Neural progenitor cell (in vitro differentiated cells): ENCODE data around the gene JAKMIP2. TPM values are rescaled to one million over a fixed set of nuclear protein-coding genes. Genes with fewer than 3 reads are reported as not detected.

Experiments used
- DNase-seq: peaks from one replicate; pipeline ENCODE4 v3.0.0-alpha.2; 2016; ENCODE audit warnings: low spot score
- H2AFZ ChIP-seq: fragments of 200-600 bp; sonication (generic); replicated peaks from 2 replicates; pipeline ENCODE4 v1.6.1; 2016; ENCODE audit warnings: antibody characterized with exemption
- H3F3A ChIP-seq: fragments of 200-600 bp; sonication (generic); 2 replicates; pipeline ENCODE4 v1.6.1; 2016; ENCODE audit warnings: antibody characterized with exemption, low read depth
- H3K27ac ChIP-seq: fragments of 200-600 bp; sonication (generic); 2 replicates; pipeline ENCODE4 v1.5.1; 2016; ENCODE audit warnings: mild to moderate bottlenecking
- H3K27me3 ChIP-seq: fragments of 200-600 bp; sonication (generic); 2 replicates; pipeline ENCODE4 v1.6.1; 2016; ENCODE audit warnings: mild to moderate bottlenecking, moderate library complexity
- H3K36me3 ChIP-seq: fragments of 200-600 bp; sonication (generic); 2 replicates; pipeline ENCODE4 v1.5.1; 2016
- H3K4me1 ChIP-seq: fragments of 200-600 bp; sonication (generic); 2 replicates; pipeline ENCODE4 v1.6.1; 2016; ENCODE audit warnings: mixed run types
- H3K4me2 ChIP-seq: fragments of 200-600 bp; sonication (generic); 2 replicates; pipeline ENCODE4 v1.6.1; 2016
- H3K4me3 ChIP-seq: fragments of 200-600 bp; sonication (generic); 2 replicates; pipeline ENCODE4 v1.5.1; 2016
- H3K79me2 ChIP-seq: fragments of 200-600 bp; sonication (generic); 2 replicates; pipeline ENCODE4 v1.6.1; 2016; ENCODE audit warnings: low read depth
- H3K9ac ChIP-seq: fragments of 200-600 bp; sonication (generic); 2 replicates; pipeline ENCODE4 v1.6.1; 2016
- H3K9me3 ChIP-seq: fragments of 200-600 bp; sonication (generic); 2 replicates; pipeline ENCODE4 v1.5.1; 2016; ENCODE audit warnings: low read depth
- H4K20me1 ChIP-seq: fragments of 200-600 bp; sonication (generic); 2 replicates; pipeline ENCODE4 v1.6.1; 2016; ENCODE audit warnings: low read depth
- H3K27ac Mint-ChIP-seq: 3 replicates; pipeline ENCODE4 v1.8.0; 2021; ENCODE audit warnings: mixed read lengths
- H3K27me3 Mint-ChIP-seq: 2 replicates; pipeline ENCODE4 v1.8.0; 2022; ENCODE audit warnings: low read depth, mild to moderate bottlenecking, inconsistent platforms, moderate library complexity, mixed read lengths; ENCODE audit not compliant: insufficient read depth
- H3K36me3 Mint-ChIP-seq: 3 replicates; pipeline ENCODE4 v1.8.0; 2021; ENCODE audit warnings: mixed read lengths
- H3K4me1 Mint-ChIP-seq: 3 replicates; pipeline ENCODE4 v1.8.0; 2021; ENCODE audit warnings: mixed read lengths
- H3K4me3 Mint-ChIP-seq: 3 replicates; pipeline ENCODE4 v1.8.0; 2021; ENCODE audit warnings: mild to moderate bottlenecking, moderate library complexity, mixed read lengths
- H3K9me3 Mint-ChIP-seq: 3 replicates; pipeline ENCODE4 v1.8.0; 2020; ENCODE audit warnings: mixed read lengths
- EZH2 ChIP-seq: fragments of 200-600 bp; sonication (generic); IDR thresholded peaks from 2 replicates; pipeline ENCODE4 v1.6.1; 2017; ENCODE audit warnings: antibody characterized with exemption, mild to moderate bottlenecking, moderate library complexity
- EZH2phosphoT487 ChIP-seq: fragments of 200-600 bp; sonication (generic); IDR thresholded peaks from 2 replicates; pipeline ENCODE4 v1.6.1; 2017; ENCODE audit warnings: antibody characterized with exemption
- total RNA-seq: library from RNA; depleted of rRNA; stranded (reverse); fragments of >200 nt; gene quantifications from 2 replicates; pipeline ENCODE4 v1.2.3, GENCODE V29; 2015; ENCODE audit warnings: low replicate concordance
- TF ChIP-seq, protein P1 (sequence below): fragments of 200-600 bp; sonication (generic); IDR thresholded peaks from 2 replicates; pipeline ENCODE4 v1.5.1; 2017; ENCODE audit warnings: antibody characterized with exemption, mild to moderate bottlenecking

The JAKMIP2 gene
- total RNA-seq, 1 donor from 2014 or later = 8.2 TPM

DNA sequence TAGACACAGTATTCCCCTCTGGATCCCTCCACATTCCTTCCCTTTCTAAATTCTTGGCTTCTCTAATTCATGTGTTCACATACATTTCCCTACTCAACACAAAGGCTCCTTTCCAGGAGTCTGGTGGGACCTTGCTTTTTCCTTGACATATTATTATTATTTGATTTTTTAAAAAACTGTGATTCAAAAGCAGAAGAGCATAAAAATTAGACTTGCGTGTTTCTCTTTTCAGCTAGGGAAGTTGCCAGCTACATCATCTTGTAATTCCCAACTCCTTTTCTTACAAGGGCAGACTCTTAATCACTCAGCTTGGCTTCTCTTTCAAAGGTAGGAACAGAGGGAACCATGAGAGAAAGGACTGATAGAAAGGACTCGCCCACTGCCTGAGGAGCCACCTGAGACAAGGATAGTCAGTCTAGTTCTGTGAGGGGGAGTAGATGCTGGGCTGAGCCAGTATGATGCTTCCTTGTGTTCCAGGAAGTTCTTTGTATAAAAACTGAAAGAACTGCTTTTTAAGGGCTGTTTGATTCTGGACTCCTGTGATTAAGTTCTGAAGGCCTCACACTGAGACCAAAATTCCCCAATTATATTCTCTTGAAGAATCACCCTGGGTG is 221.7 kb downstream of the JAKMIP2 start:
- H3K36me3 Mint-ChIP-seq = peaks cover 4% of the 10 kb centered on the region
- no peak overlapping the region for H3K9ac ChIP-seq
- peaks cover 3% of the 10 kb centered on the region for H3K27me3 Mint-ChIP-seq
- H2AFZ ChIP-seq = no peak overlapping the region
- H3K4me1 ChIP-seq = peaks cover 69% of the 10 kb centered on the region
- H3K9me3 Mint-ChIP-seq = no peaks in the 10 kb centered on the region
- peak overlapping the region; percentile 69 for H3K4me3 Mint-ChIP-seq
- TF ChIP-seq, protein P1, sequence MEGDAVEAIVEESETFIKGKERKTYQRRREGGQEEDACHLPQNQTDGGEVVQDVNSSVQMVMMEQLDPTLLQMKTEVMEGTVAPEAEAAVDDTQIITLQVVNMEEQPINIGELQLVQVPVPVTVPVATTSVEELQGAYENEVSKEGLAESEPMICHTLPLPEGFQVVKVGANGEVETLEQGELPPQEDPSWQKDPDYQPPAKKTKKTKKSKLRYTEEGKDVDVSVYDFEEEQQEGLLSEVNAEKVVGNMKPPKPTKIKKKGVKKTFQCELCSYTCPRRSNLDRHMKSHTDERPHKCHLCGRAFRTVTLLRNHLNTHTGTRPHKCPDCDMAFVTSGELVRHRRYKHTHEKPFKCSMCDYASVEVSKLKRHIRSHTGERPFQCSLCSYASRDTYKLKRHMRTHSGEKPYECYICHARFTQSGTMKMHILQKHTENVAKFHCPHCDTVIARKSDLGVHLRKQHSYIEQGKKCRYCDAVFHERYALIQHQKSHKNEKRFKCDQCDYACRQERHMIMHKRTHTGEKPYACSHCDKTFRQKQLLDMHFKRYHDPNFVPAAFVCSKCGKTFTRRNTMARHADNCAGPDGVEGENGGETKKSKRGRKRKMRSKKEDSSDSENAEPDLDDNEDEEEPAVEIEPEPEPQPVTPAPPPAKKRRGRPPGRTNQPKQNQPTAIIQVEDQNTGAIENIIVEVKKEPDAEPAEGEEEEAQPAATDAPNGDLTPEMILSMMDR = no peak
- TF ChIP-seq EZH2 (no peak), EZH2phosphoT487 (no peak)
- peak overlapping the region; percentile 98 for H3K27ac ChIP-seq
- H3K4me2 ChIP-seq = peak overlapping the region; percentile 87
- peaks cover 68% of the 10 kb centered on the region for H3K4me1 Mint-ChIP-seq
- H3K27ac Mint-ChIP-seq = peak overlapping the region; percentile 87
- H4K20me1 ChIP-seq = no peaks in the 10 kb centered on the region
- no peaks in the 10 kb centered on the region for H3K9me3 ChIP-seq
- peaks cover 84% of the 10 kb centered on the region for H3K79me2 ChIP-seq
- H3F3A ChIP-seq = peaks cover 74% of the 10 kb centered on the region
- H3K27me3 ChIP-seq = no peaks in the 10 kb centered on the region
- peak; percentile 77 for DNase-seq
- no peaks in the 10 kb centered on the region for H3K36me3 ChIP-seq
- H3K4me3 ChIP-seq = peak overlapping the region; percentile 50

DNA sequence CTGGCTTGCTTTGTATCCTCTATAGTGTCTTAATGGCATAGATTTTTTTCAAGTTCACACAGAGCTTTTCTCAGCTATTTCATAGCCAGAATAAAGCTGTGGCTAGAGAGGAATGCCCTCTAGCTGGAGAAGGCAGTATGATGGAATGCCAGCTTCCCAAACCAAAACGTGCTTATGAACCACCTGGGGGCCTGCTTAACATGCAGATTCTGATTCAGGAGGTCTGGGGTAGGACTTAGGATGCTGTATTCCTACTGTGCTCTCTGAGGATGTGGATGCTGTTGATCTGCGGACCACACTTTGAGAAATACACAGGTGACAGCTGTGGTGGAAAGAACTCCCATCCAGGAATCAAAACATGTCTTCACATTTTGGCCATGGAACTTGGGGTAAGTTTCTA is 222.8 kb downstream of the JAKMIP2 start:
- Histone ChIP-seq H4K20me1 (no peaks in the 10 kb centered on the region), H3K36me3 (no peaks in the 10 kb centered on the region), H3K4me3 (peak overlapping the region; percentile 50), H3K27ac (peak overlapping the region; percentile 98), H3K27me3 (no peaks in the 10 kb centered on the region), H3K9ac (no peak overlapping the region), H2AFZ (no peak overlapping the region), H3K4me1 (peaks cover 67% of the 10 kb centered on the region), H3K9me3 (no peaks in the 10 kb centered on the region), H3F3A (peaks cover 66% of the 10 kb centered on the region), H3K79me2 (peaks cover 73% of the 10 kb centered on the region), H3K4me2 (peak overlapping the region; percentile 87)
- TF ChIP-seq EZH2phosphoT487 = no peak
- TF ChIP-seq, protein P1 = peak; percentile 12
- no peak for TF ChIP-seq EZH2
- Mint-ChIP-seq H3K36me3 (no peaks in the 10 kb centered on the region), H3K4me3 (peak overlapping the region; percentile 69), H3K9me3 (no peaks in the 10 kb centered on the region), H3K27ac (no peak overlapping the region), H3K27me3 (peaks cover 3% of the 10 kb centered on the region), H3K4me1 (peaks cover 67% of the 10 kb centered on the region)
- DNase-seq = peak; percentile 50

DNA sequence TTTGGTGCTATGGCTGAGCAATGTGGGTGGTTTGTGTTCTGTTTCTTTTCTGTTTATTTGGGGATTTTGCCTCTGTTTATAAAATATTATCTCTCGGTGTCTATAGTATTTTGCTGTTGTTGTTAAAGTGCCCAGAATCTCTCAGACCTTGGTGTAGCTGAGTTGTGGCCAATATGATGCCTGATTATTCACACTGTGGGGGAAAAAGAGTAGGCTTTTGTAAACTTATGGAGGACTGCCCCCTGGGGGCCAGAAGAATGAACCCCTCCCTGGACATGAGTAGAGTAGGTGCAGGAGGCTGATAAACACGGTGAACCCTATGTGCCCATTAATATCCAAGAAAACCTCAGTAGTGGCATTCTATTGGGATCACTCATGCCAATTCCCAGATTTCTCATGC is 223.7 kb downstream of the JAKMIP2 start:
- peak; percentile 80 for DNase-seq
- H3K9me3 Mint-ChIP-seq = no peaks in the 10 kb centered on the region
- peaks cover 67% of the 10 kb centered on the region for H3K4me1 Mint-ChIP-seq
- Histone ChIP-seq H3K4me3 (no peak overlapping the region), H4K20me1 (no peaks in the 10 kb centered on the region), H3K36me3 (no peaks in the 10 kb centered on the region), H3K4me2 (peak overlapping the region; percentile 87), H3K9ac (no peak overlapping the region), H3K9me3 (no peaks in the 10 kb centered on the region), H3K27me3 (no peaks in the 10 kb centered on the region), H3K79me2 (peaks cover 64% of the 10 kb centered on the region), H3K27ac (peak overlapping the region; percentile 43), H3K4me1 (peaks cover 65% of the 10 kb centered on the region), H3F3A (peaks cover 57% of the 10 kb centered on the region), H2AFZ (peak overlapping the region; percentile 38)
- peaks cover 3% of the 10 kb centered on the region for H3K27me3 Mint-ChIP-seq
- no peaks in the 10 kb centered on the region for H3K36me3 Mint-ChIP-seq
- peak overlapping the region; percentile 14 for H3K27ac Mint-ChIP-seq
- no peak overlapping the region for H3K4me3 Mint-ChIP-seq
- no peak for TF ChIP-seq EZH2phosphoT487
- TF ChIP-seq, protein P1 = peak; percentile 72
